Measurements from ENCODE around the gene MTHFD2. TPM values are rescaled to one million over a fixed set of nuclear protein-coding genes. Genes with fewer than 3 reads are reported as not detected.

Gene MTHFD2
- total RNA-seq, 1 experiment from 2014 or later = 205 TPM

DNA sequence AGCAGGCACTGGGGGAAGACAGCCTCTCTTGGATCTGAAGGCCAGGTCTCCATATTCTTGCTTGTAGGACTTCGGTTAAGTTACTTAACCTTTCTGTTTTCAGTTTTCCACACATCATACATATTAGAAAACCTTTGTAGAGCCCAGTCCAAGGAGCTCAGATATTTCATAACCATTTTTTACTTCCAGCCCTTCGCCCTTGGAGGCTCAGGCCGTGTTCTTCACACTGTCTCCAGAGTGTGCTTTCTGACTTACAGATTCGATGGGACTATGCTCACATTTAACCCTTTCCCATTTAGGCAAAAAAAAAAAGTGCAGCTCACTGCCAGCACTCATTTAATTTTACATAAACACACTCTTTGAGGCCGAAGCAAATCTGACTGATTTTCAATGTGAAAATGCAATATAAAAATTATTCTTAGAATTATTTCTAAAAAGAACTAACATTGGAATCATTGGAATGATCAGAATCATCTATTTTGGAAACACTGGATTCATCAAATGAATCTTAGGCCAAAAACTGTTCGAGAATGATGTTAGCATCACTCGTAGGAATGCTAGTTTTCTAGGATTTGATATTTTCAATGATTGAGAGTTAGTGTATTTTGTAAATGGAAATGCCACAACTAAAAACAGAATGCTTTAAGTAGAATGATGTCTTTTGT, 55.0 kb downstream of the MTHFD2 start:
- no peak overlapping the region for H3K4me3 Mint-ChIP-seq (ENCODE audit: low read depth, unreplicated experiment)
- H3K27me3 Mint-ChIP-seq (ENCODE audit: unreplicated experiment) = no peaks in the 10 kb centered on the region
- H3K27ac Mint-ChIP-seq (ENCODE audit: unreplicated experiment) = no peak overlapping the region
- no peaks in the 10 kb centered on the region for H3K4me1 Mint-ChIP-seq (ENCODE audit: low read depth, unreplicated experiment)
- TF ChIP-seq, protein P1, sequence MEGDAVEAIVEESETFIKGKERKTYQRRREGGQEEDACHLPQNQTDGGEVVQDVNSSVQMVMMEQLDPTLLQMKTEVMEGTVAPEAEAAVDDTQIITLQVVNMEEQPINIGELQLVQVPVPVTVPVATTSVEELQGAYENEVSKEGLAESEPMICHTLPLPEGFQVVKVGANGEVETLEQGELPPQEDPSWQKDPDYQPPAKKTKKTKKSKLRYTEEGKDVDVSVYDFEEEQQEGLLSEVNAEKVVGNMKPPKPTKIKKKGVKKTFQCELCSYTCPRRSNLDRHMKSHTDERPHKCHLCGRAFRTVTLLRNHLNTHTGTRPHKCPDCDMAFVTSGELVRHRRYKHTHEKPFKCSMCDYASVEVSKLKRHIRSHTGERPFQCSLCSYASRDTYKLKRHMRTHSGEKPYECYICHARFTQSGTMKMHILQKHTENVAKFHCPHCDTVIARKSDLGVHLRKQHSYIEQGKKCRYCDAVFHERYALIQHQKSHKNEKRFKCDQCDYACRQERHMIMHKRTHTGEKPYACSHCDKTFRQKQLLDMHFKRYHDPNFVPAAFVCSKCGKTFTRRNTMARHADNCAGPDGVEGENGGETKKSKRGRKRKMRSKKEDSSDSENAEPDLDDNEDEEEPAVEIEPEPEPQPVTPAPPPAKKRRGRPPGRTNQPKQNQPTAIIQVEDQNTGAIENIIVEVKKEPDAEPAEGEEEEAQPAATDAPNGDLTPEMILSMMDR (IDR thresholded peaks at IDR 0.05; ENCODE audit: unreplicated experiment) = no peak
- H3K9me3 Mint-ChIP-seq (ENCODE audit: low read depth, unreplicated experiment) = no peaks in the 10 kb centered on the region
- no TSS peak for BruUV-seq (replicated peaks)
- DNase-seq = no peak
- CTCF ChIA-PET = no interaction called here
- no peaks in the 10 kb centered on the region for H3K36me3 Mint-ChIP-seq (ENCODE audit: insufficient read depth, unreplicated experiment)
- intact Hi-C loops (cut with micrococcal nuclease; ENCODE audit: unreplicated experiment) = loop anchor here (5.0 to 10.0 kb wide), 2 partner anchors 139 to 331 kb away; no protein-coding TSS in a partner anchor

DNA sequence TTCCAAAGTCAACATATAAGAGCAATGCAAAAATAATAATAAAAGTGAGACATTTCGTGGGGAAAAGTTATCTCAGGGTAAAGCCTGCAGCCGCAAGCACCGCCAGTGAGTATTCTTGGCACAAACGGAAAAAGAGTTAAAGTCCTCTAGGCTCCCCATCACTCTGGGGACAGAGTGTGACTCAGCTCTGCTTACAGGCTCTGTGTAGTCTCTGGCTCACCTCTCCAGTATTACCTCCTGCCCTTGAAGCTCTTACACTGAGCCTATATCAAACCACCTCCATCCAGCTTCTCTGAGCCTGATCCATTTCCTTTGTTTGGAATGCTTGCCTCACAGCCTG, 55.5 kb downstream of the MTHFD2 start:
- DNase-seq = no peak
- no TSS peak for BruUV-seq (replicated peaks)
- CTCF ChIA-PET = interaction anchor here (0.7 kb wide), 1 partner anchor 1133 kb away, joined by 4 read pairs; no protein-coding TSS in a partner anchor
- intact Hi-C loops (cut with micrococcal nuclease; ENCODE audit: unreplicated experiment) = loop anchor here (5.0 to 10.0 kb wide), 2 partner anchors 138 to 331 kb away; no protein-coding TSS in a partner anchor
- Mint-ChIP-seq H3K27me3 (ENCODE audit: unreplicated experiment) (no peaks in the 10 kb centered on the region), H3K36me3 (ENCODE audit: insufficient read depth, unreplicated experiment) (no peaks in the 10 kb centered on the region), H3K4me1 (ENCODE audit: low read depth, unreplicated experiment) (no peaks in the 10 kb centered on the region), H3K4me3 (ENCODE audit: low read depth, unreplicated experiment) (no peak overlapping the region), H3K27ac (ENCODE audit: unreplicated experiment) (no peak overlapping the region), H3K9me3 (ENCODE audit: low read depth, unreplicated experiment) (no peaks in the 10 kb centered on the region)
- TF ChIP-seq, protein P1 (IDR thresholded peaks at IDR 0.05; ENCODE audit: unreplicated experiment) = no peak

DNA sequence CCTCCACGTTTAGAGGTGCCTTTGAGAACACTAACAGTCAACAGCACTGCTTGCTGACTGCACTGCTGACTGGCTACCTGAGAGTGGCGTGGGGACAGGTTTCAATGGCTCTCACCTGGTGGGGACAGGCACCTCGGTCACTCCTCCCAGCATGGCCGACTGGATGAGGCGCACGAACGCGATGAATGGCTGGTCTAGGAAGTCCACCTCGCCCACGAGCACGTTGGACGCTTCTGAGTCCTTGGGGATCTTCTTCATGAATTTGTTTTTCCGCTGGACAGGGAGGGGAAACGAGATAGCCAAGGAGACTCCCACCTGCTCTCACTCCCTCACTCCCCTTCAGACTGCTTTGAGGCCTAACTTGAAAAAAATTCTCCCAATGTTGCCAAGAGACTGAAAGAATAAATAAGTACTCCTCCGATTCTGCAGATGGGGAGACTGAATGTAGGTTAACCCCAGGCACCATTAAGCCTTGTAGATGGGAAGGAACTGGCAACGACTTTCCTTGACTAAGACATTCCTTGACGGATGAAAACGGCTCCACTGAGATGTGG, 57.3 kb downstream of the MTHFD2 start:
- BruUV-seq (replicated peaks) = no TSS peak
- Mint-ChIP-seq H3K36me3 (ENCODE audit: insufficient read depth, unreplicated experiment) (no peaks in the 10 kb centered on the region), H3K9me3 (ENCODE audit: low read depth, unreplicated experiment) (no peaks in the 10 kb centered on the region), H3K4me3 (ENCODE audit: low read depth, unreplicated experiment) (no peak overlapping the region), H3K27me3 (ENCODE audit: unreplicated experiment) (no peaks in the 10 kb centered on the region), H3K27ac (ENCODE audit: unreplicated experiment) (no peak overlapping the region), H3K4me1 (ENCODE audit: low read depth, unreplicated experiment) (no peaks in the 10 kb centered on the region)
- TF ChIP-seq, protein P1 (IDR thresholded peaks at IDR 0.05; ENCODE audit: unreplicated experiment) = no peak
- CTCF ChIA-PET = no interaction called here
- DNase-seq = no peak
- intact Hi-C loops (cut with micrococcal nuclease; ENCODE audit: unreplicated experiment) = loop anchor here (10.0 kb wide), 1 partner anchor 329 kb away; no protein-coding TSS in a partner anchor

DNA sequence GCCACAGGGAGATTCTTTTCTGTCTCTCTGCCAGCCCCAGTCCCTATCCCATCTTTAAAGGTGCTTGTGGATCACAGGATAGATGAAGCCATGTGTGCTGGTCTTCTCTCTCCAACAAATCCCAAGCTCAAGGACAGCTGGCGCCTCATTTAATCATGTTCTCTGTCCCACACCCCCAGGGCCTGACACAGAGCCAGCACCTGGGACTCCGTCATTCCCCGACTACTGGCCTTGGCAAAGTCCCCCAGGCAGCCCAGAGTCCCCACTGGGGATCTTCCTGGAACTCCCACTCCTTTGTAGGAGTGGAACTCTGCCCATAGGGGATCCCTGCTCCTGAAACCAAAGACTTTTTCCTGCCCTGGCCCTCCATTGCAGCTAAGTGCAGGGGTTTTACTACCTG, 60.8 kb downstream of the MTHFD2 start:
- Mint-ChIP-seq H3K27me3 (ENCODE audit: unreplicated experiment) (no peaks in the 10 kb centered on the region), H3K9me3 (ENCODE audit: low read depth, unreplicated experiment) (no peaks in the 10 kb centered on the region), H3K4me3 (ENCODE audit: low read depth, unreplicated experiment) (no peak overlapping the region), H3K36me3 (ENCODE audit: insufficient read depth, unreplicated experiment) (no peaks in the 10 kb centered on the region), H3K27ac (ENCODE audit: unreplicated experiment) (no peak overlapping the region), H3K4me1 (ENCODE audit: low read depth, unreplicated experiment) (peaks cover 11% of the 10 kb centered on the region)
- no TSS peak for BruUV-seq (replicated peaks)
- TF ChIP-seq, protein P1 (IDR thresholded peaks at IDR 0.05; ENCODE audit: unreplicated experiment) = no peak
- CTCF ChIA-PET = no interaction called here
- intact Hi-C loops (cut with micrococcal nuclease; ENCODE audit: unreplicated experiment) = loop anchor here (10.0 kb wide), 1 partner anchor 326 kb away; no protein-coding TSS in a partner anchor
- no peak for DNase-seq
